Ascending aorta (tissue), 2 donors: ENCODE measurements around the gene CADPS2. TPM values are rescaled to one million over a fixed set of nuclear protein-coding genes. Genes with fewer than 3 reads are reported as not detected.

Source experiments
- DNase-seq, 2 donors: peaks; one replicate each; pipeline ENCODE4 v3.0.0-alpha.2; 2019; ENCODE audit warnings: low spot score in 2 of 2
- H3K27ac ChIP-seq, 2 donors: fragments of 200-600 bp; sonication (generic); one replicate each; pipeline ENCODE4 v1.5.1; 2016 to 2017; ENCODE audit warnings: mild to moderate bottlenecking in 1 of 2
- H3K27me3 ChIP-seq: fragments of 200-600 bp; sonication (generic); one replicate; pipeline ENCODE4 v1.5.1; 2017
- H3K36me3 ChIP-seq, 2 donors: fragments of 200-600 bp; sonication (generic); one replicate each; pipeline ENCODE4 v1.5.1; 2016
- H3K4me1 ChIP-seq, 2 donors: fragments of 200-600 bp; sonication (generic); one replicate each; pipeline ENCODE4 v1.5.1; 2016 to 2017; ENCODE audit warnings: mild to moderate bottlenecking in 1 of 2
- H3K4me3 ChIP-seq, 2 donors: fragments of 200-600 bp; sonication (generic); one replicate each; pipeline ENCODE4 v1.5.1; 2016 to 2017; ENCODE audit warnings: mild to moderate bottlenecking in 1 of 2
- H3K9me3 ChIP-seq, 2 donors: fragments of 200-600 bp; sonication (generic); one replicate each; pipeline ENCODE4 v1.5.1; 2016
- CTCF ChIP-seq, 3 experiments: fragments of 200-600 bp in 2 of 3; fragments of 450-650 bp in 1 of 3; sonication (generic) in 2 of 3; IDR thresholded peaks; one replicate each; pipeline ENCODE4 v1.5.1; 2016 to 2019; ENCODE audit warnings: antibody characterized with exemption in 3 of 3, mild to moderate bottlenecking in 1 of 3, moderate library complexity in 1 of 3
- intact Hi-C: fragments of 100-400 bp; cut with DNase I; formaldehyde crosslinking; loops from one replicate; pipeline ENCODE4 v1.15.1; 2023
- total RNA-seq: library from RNA; depleted of rRNA; stranded (reverse); fragments of >200 nt; gene quantifications from one replicate; pipeline ENCODE4 v1.1.0, GENCODE V29; 2016

CADPS2 gene
- total RNA-seq, 1 donor from 2014 or later = 31.8 TPM

GRCh38 chr7:122438492-122438891 lies 447.8 kb downstream of the CADPS2 start:
- Histone ChIP-seq H3K36me3 (no peaks in the 10 kb centered on the region), H3K9me3 (no peaks in the 10 kb centered on the region), H3K27ac (no peak overlapping the region), H3K4me1 (no peaks in the 10 kb centered on the region), H3K4me3 (no peak overlapping the region), H3K27me3 (no peaks in the 10 kb centered on the region)
- TF ChIP-seq CTCF (IDR thresholded peaks at IDR 0.05) = no peak
- DNase-seq = no peak
- intact Hi-C loops = no loop called here

GRCh38 chr7:122438006-122438405 lies 448.3 kb downstream of the CADPS2 start:
- no peak for TF ChIP-seq CTCF (IDR thresholded peaks at IDR 0.05)
- Histone ChIP-seq H3K27ac (no peak overlapping the region), H3K4me3 (no peak overlapping the region), H3K27me3 (no peaks in the 10 kb centered on the region), H3K36me3 (no peaks in the 10 kb centered on the region), H3K9me3 (no peaks in the 10 kb centered on the region), H3K4me1 (no peaks in the 10 kb centered on the region)
- intact Hi-C loops = no loop called here
- no peak for DNase-seq

GRCh38 chr7:122433765-122434164 lies 452.5 kb downstream of the CADPS2 start:
- no peak overlapping the region for H3K4me3 ChIP-seq
- intact Hi-C loops = no loop called here
- H3K27ac ChIP-seq = no peak overlapping the region
- H3K27me3 ChIP-seq = no peaks in the 10 kb centered on the region
- no peaks in the 10 kb centered on the region for H3K36me3 ChIP-seq
- no peaks in the 10 kb centered on the region for H3K4me1 ChIP-seq
- DNase-seq = no peak
- no peaks in the 10 kb centered on the region for H3K9me3 ChIP-seq
- no peak for TF ChIP-seq CTCF (IDR thresholded peaks at IDR 0.05)

GRCh38 chr7:122430710-122431109 lies 455.6 kb downstream of the CADPS2 start:
- Histone ChIP-seq H3K27me3 (no peaks in the 10 kb centered on the region), H3K9me3 (no peaks in the 10 kb centered on the region), H3K27ac (no peak overlapping the region), H3K36me3 (no peaks in the 10 kb centered on the region), H3K4me3 (no peak overlapping the region), H3K4me1 (no peaks in the 10 kb centered on the region)
- intact Hi-C loops = no loop called here
- no peak for TF ChIP-seq CTCF (IDR thresholded peaks at IDR 0.05)
- DNase-seq = no peak

GRCh38 chr7:122429926-122430325 lies 456.3 kb downstream of the CADPS2 start:
- H3K4me3 ChIP-seq = no peak overlapping the region
- intact Hi-C loops = no loop called here
- no peak overlapping the region for H3K27ac ChIP-seq
- TF ChIP-seq CTCF (IDR thresholded peaks at IDR 0.05) = no peak
- no peaks in the 10 kb centered on the region for H3K4me1 ChIP-seq
- no peaks in the 10 kb centered on the region for H3K9me3 ChIP-seq
- DNase-seq = no peak
- no peaks in the 10 kb centered on the region for H3K27me3 ChIP-seq
- no peaks in the 10 kb centered on the region for H3K36me3 ChIP-seq

- DNase-seq = no peak
- Histone ChIP-seq H3K36me3 (no peaks in the 10 kb centered on the region), H3K27me3 (no peaks in the 10 kb centered on the region), H3K9me3 (no peaks in the 10 kb centered on the region), H3K4me3 (no peak overlapping the region), H3K4me1 (no peaks in the 10 kb centered on the region), H3K27ac (no peak overlapping the region)
- intact Hi-C loops = no loop called here
- TF ChIP-seq CTCF (IDR thresholded peaks at IDR 0.05) = no peak
These were observed 460.5 kb downstream of the CADPS2 start for GRCh38 chr7:122425731-122426130.
